Nephron progenitor cell (in vitro differentiated cells): ENCODE results near the gene CRYBB1.

ENCODE experiments used
- DNase-seq: peaks from one replicate; pipeline ENCODE4 v3.0.0; 2021
- H3K27ac Mint-ChIP-seq: 2 replicates; pipeline ENCODE4 v1.8.0; 2021; ENCODE audit warnings: mild to moderate bottlenecking, moderate library complexity, mixed read lengths
- H3K27me3 Mint-ChIP-seq: 2 replicates; pipeline ENCODE4 v1.8.0; 2021; ENCODE audit warnings: mild to moderate bottlenecking, low read depth, mixed read lengths; ENCODE audit not compliant: poor library complexity
- H3K36me3 Mint-ChIP-seq: 2 replicates; pipeline ENCODE4 v1.8.0; 2021; ENCODE audit warnings: low read depth, mixed read lengths
- H3K4me1 Mint-ChIP-seq: 2 replicates; pipeline ENCODE4 v1.8.0; 2021; ENCODE audit warnings: mixed read lengths
- H3K4me3 Mint-ChIP-seq: 2 replicates; pipeline ENCODE4 v1.8.0; 2021; ENCODE audit warnings: mild to moderate bottlenecking, moderate library complexity, mixed read lengths
- H3K9me3 Mint-ChIP-seq: 2 replicates; pipeline ENCODE4 v1.8.0; 2021; ENCODE audit warnings: mild to moderate bottlenecking, moderate library complexity, mixed read lengths
- TF ChIP-seq, protein P1 (sequence below): fragments of 200-600 bp; sonication (generic); IDR thresholded peaks from 2 replicates; pipeline ENCODE4 v1.5.0; 2021; ENCODE audit warnings: antibody characterized with exemption

The CRYBB1 gene

DNA sequence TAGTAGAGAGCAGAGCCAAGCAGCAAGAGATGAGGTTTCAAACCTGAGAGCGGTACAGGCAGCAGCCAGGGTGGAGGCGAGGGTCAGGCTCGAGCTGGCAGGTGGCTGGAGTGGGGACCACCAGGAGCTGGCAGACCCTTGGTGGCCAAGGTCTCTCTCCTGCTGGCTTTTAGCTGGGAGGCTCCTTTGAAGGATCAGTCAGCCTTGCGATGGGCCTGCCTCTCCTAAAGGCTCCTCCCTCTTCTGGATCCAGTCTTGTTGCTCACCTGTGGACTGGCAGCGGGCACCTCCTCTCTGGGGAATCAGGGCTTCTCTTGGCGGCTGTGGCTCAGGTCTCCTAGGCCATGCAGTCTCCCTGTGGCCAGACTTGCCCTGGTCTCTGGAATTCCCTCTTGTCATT, 52.6 kb downstream of the CRYBB1 start:
- DNase-seq, result no peak
- no peak overlapping the region for H3K27ac Mint-ChIP-seq
- TF ChIP-seq, protein P1, sequence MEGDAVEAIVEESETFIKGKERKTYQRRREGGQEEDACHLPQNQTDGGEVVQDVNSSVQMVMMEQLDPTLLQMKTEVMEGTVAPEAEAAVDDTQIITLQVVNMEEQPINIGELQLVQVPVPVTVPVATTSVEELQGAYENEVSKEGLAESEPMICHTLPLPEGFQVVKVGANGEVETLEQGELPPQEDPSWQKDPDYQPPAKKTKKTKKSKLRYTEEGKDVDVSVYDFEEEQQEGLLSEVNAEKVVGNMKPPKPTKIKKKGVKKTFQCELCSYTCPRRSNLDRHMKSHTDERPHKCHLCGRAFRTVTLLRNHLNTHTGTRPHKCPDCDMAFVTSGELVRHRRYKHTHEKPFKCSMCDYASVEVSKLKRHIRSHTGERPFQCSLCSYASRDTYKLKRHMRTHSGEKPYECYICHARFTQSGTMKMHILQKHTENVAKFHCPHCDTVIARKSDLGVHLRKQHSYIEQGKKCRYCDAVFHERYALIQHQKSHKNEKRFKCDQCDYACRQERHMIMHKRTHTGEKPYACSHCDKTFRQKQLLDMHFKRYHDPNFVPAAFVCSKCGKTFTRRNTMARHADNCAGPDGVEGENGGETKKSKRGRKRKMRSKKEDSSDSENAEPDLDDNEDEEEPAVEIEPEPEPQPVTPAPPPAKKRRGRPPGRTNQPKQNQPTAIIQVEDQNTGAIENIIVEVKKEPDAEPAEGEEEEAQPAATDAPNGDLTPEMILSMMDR, result no peak

DNA sequence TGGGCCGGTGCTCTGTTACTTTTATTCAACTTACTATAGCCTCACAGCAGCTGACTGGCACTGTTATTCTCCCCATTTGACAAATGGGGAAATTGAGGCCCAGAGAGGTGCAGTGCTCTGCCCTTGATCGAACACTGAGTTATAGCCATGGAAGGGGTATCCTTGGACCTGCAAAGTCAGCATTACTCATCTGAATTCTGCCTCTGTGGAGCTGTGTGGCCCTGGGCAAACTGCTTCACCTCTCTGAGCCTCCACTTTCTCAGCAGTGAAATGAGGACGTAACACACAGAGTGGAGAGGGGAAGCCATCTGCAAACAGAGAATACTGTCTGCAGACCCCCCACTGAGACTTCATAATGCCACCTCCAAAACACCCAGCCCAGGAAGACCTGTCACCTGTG, 53.2 kb downstream of the CRYBB1 start:
- Mint-ChIP-seq H3K4me1 (peaks cover 21% of the 10 kb centered on the region), H3K27ac (no peak overlapping the region), H3K36me3 (no peaks in the 10 kb centered on the region), H3K9me3 (no peaks in the 10 kb centered on the region), H3K27me3 (no peaks in the 10 kb centered on the region), H3K4me3 (no peak overlapping the region)
- TF ChIP-seq, protein P1, result no peak
- no peak for DNase-seq

More for the DNA sequence above, 52.6 kb downstream of the CRYBB1 start:
- H3K27me3 Mint-ChIP-seq, result no peaks in the 10 kb centered on the region
- peaks cover 21% of the 10 kb centered on the region for H3K4me1 Mint-ChIP-seq
- H3K9me3 Mint-ChIP-seq, result no peaks in the 10 kb centered on the region
- no peaks in the 10 kb centered on the region for H3K36me3 Mint-ChIP-seq
- no peak overlapping the region for H3K4me3 Mint-ChIP-seq

DNA sequence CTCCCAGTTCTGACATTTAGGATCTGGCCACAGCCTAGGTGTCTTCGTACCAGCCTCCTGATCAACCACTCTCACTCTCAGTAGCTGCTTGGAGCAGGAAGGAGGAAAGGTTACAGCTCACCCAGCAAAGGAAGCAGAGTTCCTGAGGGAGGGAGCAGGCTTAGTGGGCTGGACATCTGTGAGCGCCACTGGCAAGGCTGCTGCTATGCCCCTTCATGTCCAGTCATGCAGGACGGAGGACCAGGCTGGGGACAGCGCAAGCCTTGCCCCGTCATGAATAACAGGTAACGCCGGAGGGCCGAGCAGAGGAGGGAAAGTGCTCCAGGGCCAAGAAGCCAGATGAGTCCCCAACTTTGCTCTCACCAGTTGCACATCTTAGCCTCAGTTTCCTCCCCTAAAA, 53.6 kb downstream of the CRYBB1 start:
- Mint-ChIP-seq H3K9me3 (no peaks in the 10 kb centered on the region), H3K4me1 (peaks cover 26% of the 10 kb centered on the region), H3K27me3 (no peaks in the 10 kb centered on the region), H3K4me3 (no peak overlapping the region), H3K27ac (no peak overlapping the region), H3K36me3 (no peaks in the 10 kb centered on the region)
- TF ChIP-seq, protein P1, result no peak
- no peak for DNase-seq

DNA sequence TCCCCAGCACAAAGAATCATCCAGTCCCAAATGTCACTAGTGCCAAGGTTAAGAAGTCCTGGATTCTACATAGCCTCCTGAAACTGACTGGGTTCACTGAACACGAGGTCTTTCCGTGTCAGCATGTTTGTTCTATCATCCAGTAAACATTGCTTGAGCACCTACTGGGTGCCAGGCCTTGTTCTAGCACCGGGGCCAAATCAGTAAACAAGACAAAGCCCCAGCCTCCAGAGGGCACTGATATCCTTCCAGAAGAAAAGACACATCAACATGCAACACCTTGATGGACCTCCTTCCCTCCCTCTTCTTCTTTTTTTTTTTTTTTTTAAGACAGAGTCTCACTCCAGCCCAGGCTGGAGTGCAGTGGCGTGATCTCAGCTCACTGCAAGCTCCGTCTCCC, 54.8 kb downstream of the CRYBB1 start:
- TF ChIP-seq, protein P1, result no peak
- Mint-ChIP-seq H3K4me1 (peaks cover 32% of the 10 kb centered on the region), H3K27ac (no peak overlapping the region), H3K27me3 (no peaks in the 10 kb centered on the region), H3K36me3 (no peaks in the 10 kb centered on the region), H3K9me3 (no peaks in the 10 kb centered on the region), H3K4me3 (no peak overlapping the region)
- no peak for DNase-seq

DNA sequence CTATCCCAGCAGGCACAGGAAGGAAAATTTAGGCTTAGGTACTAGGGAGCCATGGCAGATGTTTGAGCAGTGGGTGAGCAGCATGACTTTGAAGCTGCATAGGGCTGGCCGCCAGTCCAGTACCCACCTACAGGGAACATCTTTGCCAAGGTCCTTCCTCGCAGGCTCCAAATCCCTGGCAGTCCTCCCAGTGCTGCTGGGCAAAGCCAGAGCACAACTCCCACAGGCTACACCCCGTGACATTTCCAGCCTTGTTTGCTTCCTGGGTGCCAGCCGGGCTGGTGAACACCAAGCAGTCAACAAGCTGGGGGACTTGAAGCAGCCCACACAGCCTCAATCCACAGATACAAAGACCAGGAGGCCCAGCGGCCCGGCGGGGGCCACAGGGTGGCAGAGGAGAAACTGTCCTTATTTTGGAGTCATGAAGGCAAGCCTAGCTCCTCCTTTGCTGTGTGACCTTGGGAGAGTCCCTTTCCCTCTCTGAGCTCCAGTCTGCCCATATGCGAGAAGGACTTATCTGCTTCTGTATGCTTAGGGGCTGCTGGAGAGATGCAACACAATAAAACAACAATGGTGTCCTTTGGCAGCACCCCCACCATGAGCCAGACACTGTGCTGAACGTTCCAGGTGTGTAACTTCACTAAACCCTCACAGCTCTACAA, 55.9 kb downstream of the CRYBB1 start:
- H3K27me3 Mint-ChIP-seq, result no peaks in the 10 kb centered on the region
- no peaks in the 10 kb centered on the region for H3K36me3 Mint-ChIP-seq
- no peak overlapping the region for H3K27ac Mint-ChIP-seq
- no peaks in the 10 kb centered on the region for H3K9me3 Mint-ChIP-seq
- TF ChIP-seq, protein P1, result no peak
- H3K4me1 Mint-ChIP-seq, result peaks cover 25% of the 10 kb centered on the region
- no peak overlapping the region for H3K4me3 Mint-ChIP-seq
- DNase-seq, result no peak

DNA sequence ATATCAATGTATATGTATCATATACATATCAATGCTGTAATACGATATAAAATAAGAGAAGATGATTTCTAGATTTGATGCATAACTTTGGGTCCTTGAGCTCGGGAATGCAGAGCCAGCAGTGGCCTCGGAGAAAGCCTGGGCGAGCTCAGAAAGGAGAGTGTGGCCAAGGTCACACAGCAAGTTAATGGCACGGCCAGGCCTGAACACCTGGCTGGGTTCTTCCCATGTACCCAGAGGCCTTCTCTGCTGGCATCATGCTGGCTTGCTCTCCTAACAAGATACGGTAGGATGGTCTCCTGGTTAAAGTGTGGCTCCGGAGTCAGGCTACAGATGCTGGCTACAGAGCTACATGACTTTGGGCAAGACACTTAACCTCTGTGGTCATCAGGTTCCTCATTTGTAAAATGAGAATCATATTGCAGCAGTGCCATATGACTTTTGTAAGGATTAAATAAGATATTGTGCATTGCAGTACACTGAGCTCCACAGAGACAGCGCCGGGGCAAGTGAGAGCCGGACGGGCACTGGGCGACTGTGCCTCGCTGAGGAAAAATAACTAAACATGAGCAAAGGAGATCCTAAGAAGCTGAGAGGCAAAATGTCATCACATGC, 57.8 kb downstream of the CRYBB1 start:
- TF ChIP-seq, protein P1, result no peak
- no peak for DNase-seq
- Mint-ChIP-seq H3K27ac (peak overlapping the region; percentile 70), H3K4me1 (peaks cover 19% of the 10 kb centered on the region), H3K9me3 (no peaks in the 10 kb centered on the region), H3K4me3 (no peak overlapping the region), H3K36me3 (no peaks in the 10 kb centered on the region), H3K27me3 (no peaks in the 10 kb centered on the region)
